Progenitor cell of endocrine pancreas (in vitro differentiated cells): ENCODE results near the gene MTHFD1L. TPM values are rescaled to one million over a fixed set of nuclear protein-coding genes. Genes with fewer than 3 reads are reported as not detected.

Source experiments
- DNase-seq: peaks from one replicate; pipeline ENCODE4 v3.0.0; 2021; ENCODE audit warnings: low spot score; ENCODE audit not compliant: unreplicated experiment
- H3K27ac Mint-ChIP-seq: 2 replicates; pipeline ENCODE4 v1.8.0; 2021; ENCODE audit warnings: mild to moderate bottlenecking, moderate library complexity, mixed read lengths
- H3K27me3 Mint-ChIP-seq: 2 replicates; pipeline ENCODE4 v1.8.0; 2021; ENCODE audit warnings: mixed read lengths
- H3K36me3 Mint-ChIP-seq: 2 replicates; pipeline ENCODE4 v1.8.0; 2022; ENCODE audit warnings: mixed read lengths; ENCODE audit not compliant: insufficient read depth
- H3K4me1 Mint-ChIP-seq: 2 replicates; pipeline ENCODE4 v1.8.0; 2021; ENCODE audit warnings: low read depth, mixed read lengths
- H3K4me3 Mint-ChIP-seq: 2 replicates; pipeline ENCODE4 v1.8.0; 2021; ENCODE audit warnings: low read depth, mild to moderate bottlenecking, moderate library complexity, mixed read lengths
- H3K9me3 Mint-ChIP-seq: 2 replicates; pipeline ENCODE4 v1.8.0; 2021; ENCODE audit warnings: low read depth, mixed read lengths
- total RNA-seq: library from RNA; stranded (reverse); gene quantifications from 2 replicates; pipeline ENCODE4 v1.2.1, GENCODE V29; 2021
- TF ChIP-seq, protein P1 (sequence below): fragments of 200-600 bp; sonication (generic); IDR thresholded peaks from one replicate; pipeline ENCODE4 v1.5.0; 2021; ENCODE audit warnings: antibody characterized with exemption, mild to moderate bottlenecking; ENCODE audit not compliant: unreplicated experiment

Gene MTHFD1L
- total RNA-seq, 1 donor from 2014 or later, result 37.4 TPM

- H3K4me3 Mint-ChIP-seq, result no peak overlapping the region
- TF ChIP-seq, protein P1, sequence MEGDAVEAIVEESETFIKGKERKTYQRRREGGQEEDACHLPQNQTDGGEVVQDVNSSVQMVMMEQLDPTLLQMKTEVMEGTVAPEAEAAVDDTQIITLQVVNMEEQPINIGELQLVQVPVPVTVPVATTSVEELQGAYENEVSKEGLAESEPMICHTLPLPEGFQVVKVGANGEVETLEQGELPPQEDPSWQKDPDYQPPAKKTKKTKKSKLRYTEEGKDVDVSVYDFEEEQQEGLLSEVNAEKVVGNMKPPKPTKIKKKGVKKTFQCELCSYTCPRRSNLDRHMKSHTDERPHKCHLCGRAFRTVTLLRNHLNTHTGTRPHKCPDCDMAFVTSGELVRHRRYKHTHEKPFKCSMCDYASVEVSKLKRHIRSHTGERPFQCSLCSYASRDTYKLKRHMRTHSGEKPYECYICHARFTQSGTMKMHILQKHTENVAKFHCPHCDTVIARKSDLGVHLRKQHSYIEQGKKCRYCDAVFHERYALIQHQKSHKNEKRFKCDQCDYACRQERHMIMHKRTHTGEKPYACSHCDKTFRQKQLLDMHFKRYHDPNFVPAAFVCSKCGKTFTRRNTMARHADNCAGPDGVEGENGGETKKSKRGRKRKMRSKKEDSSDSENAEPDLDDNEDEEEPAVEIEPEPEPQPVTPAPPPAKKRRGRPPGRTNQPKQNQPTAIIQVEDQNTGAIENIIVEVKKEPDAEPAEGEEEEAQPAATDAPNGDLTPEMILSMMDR, result no peak
- no peaks in the 10 kb centered on the region for H3K9me3 Mint-ChIP-seq
- H3K4me1 Mint-ChIP-seq, result peaks cover 3% of the 10 kb centered on the region
- no peaks in the 10 kb centered on the region for H3K27me3 Mint-ChIP-seq
- no peak for DNase-seq
- H3K27ac Mint-ChIP-seq, result no peak overlapping the region
- peaks cover 8% of the 10 kb centered on the region for H3K36me3 Mint-ChIP-seq
These were observed 59.5 kb downstream of the MTHFD1L start for GRCh38 chr6:150924808-150925589.

GRCh38 chr6:150925590-150925928, 60.1 kb downstream of the MTHFD1L start:
- TF ChIP-seq, protein P1, result no peak
- Mint-ChIP-seq H3K9me3 (no peaks in the 10 kb centered on the region), H3K36me3 (peaks cover 7% of the 10 kb centered on the region), H3K27ac (no peak overlapping the region), H3K4me1 (peaks cover 3% of the 10 kb centered on the region), H3K27me3 (no peaks in the 10 kb centered on the region), H3K4me3 (no peak overlapping the region)
- no peak for DNase-seq

DNA sequence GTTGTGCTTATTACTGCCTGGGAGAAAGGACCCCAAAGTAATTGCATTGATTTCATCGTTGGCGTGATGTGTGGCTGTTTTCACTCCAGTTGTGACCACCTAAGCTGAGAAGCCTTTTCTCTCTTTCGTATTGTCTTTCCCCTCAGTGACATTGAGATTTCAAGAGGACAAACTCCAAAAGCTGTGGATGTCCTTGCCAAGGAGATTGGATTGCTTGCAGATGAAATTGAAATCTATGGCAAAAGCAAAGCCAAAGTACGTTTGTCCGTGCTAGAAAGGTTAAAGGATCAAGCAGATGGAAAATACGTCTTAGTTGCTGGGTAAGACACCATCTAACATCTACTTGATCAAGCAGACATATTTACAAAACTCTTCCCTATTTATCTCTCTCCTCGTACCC, 60.5 kb downstream of the MTHFD1L start:
- Mint-ChIP-seq H3K4me1 (peaks cover 3% of the 10 kb centered on the region), H3K9me3 (no peaks in the 10 kb centered on the region), H3K27ac (no peak overlapping the region), H3K27me3 (no peaks in the 10 kb centered on the region), H3K4me3 (no peak overlapping the region), H3K36me3 (peaks cover 7% of the 10 kb centered on the region)
- TF ChIP-seq, protein P1, result no peak
- no peak for DNase-seq

DNA sequence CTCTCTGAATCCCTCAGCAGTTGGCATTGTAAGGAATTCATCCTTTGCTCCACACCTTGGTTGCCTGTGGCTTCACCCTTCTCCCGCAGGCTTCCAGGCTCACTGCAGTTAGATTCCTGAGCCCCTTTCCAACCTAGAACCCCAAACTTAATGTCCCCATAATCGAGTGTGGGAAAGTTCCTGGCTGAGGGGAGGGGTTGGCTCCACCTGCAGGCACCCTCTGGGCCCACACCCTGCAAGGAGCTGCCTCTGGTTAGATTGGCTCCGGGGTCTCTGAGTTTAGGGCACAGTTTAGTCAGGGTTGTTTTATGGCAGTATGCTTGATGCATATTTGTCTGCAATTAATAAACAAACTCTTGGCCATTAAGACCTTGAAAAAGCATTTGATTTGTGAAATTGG, 63.4 kb downstream of the MTHFD1L start:
- TF ChIP-seq, protein P1, result peak; percentile 41
- no peak overlapping the region for H3K4me3 Mint-ChIP-seq
- H3K4me1 Mint-ChIP-seq, result peaks cover 3% of the 10 kb centered on the region
- peaks cover 9% of the 10 kb centered on the region for H3K36me3 Mint-ChIP-seq
- no peak for DNase-seq
- no peak overlapping the region for H3K27ac Mint-ChIP-seq
- H3K9me3 Mint-ChIP-seq, result no peaks in the 10 kb centered on the region
- no peaks in the 10 kb centered on the region for H3K27me3 Mint-ChIP-seq

DNA sequence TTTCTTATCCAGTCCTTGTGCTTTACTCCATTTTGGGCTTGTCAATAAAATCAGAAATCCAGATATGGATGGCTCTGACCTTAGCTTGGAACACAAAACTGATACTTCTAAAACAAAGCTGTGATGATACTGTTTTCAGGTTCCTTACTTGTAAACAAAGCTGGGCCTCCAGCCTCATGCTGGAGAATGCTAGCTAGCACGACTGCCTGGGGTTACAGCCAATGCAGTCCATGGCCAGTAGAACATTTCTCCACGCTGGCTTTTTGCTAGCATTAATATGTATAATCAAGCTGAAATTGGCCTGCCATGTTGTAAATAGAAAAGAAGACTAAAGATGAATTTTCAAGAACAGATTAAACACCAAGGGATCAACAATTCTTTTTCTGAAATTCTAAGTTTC, 63.9 kb downstream of the MTHFD1L start:
- peaks cover 3% of the 10 kb centered on the region for H3K4me1 Mint-ChIP-seq
- H3K4me3 Mint-ChIP-seq, result no peak overlapping the region
- TF ChIP-seq, protein P1, result no peak
- H3K27me3 Mint-ChIP-seq, result no peaks in the 10 kb centered on the region
- no peak overlapping the region for H3K27ac Mint-ChIP-seq
- H3K9me3 Mint-ChIP-seq, result no peaks in the 10 kb centered on the region
- peaks cover 9% of the 10 kb centered on the region for H3K36me3 Mint-ChIP-seq
- no peak for DNase-seq
